Hepatocyte (in vitro differentiated cells): ENCODE data around the gene FAM83F.

Experiments
- CTCF ChIP-seq: fragments of 200-600 bp; sonication (generic); IDR thresholded peaks from 2 replicates; pipeline ENCODE4 v1.5.1; 2016; ENCODE audit warnings: antibody characterized with exemption, mild to moderate bottlenecking; ENCODE audit not compliant: poor library complexity
- EZH2 ChIP-seq: fragments of 200-600 bp; sonication (generic); IDR thresholded peaks from 2 replicates; pipeline ENCODE4 v1.6.1; 2016; ENCODE audit warnings: antibody characterized with exemption, mild to moderate bottlenecking, borderline replicate concordance
- EZH2phosphoT487 ChIP-seq: fragments of 200-600 bp; sonication (generic); IDR thresholded peaks from one replicate; pipeline ENCODE4 v1.6.1; 2018; ENCODE audit warnings: antibody characterized with exemption, mild to moderate bottlenecking, low read depth, moderate library complexity; ENCODE audit not compliant: unreplicated experiment, severe bottlenecking

GRCh38 chr22:40030758-40031095 lies 36.0 kb downstream of the FAM83F start:
- TF ChIP-seq CTCF (no peak), EZH2 (no peak), EZH2phosphoT487 (no peak)
